Urothelium cell line (cell line): Measurements from ENCODE around the gene CABP5.

ENCODE experiments used
- DNase-seq: peaks from one replicate; pipeline ENCODE4 v3.0.0; 2011; ENCODE audit warnings: low spot score, mixed read lengths
- FAIRE-seq: peaks from 2 replicates; lab custom pipeline; 2011; peaks lifted over from hg19 to GRCh38; lab: Jason Lieb, UNC

Gene CABP5

GRCh38 chr19:48033604-48034003 is 10.3 kb downstream of the CABP5 start:
- FAIRE-seq (no peak), DNase-seq (no peak)

- DNase-seq (no peak), FAIRE-seq (no peak)
These were observed 13.8 kb downstream of the CABP5 start for GRCh38 chr19:48030073-48030472.

DNA sequence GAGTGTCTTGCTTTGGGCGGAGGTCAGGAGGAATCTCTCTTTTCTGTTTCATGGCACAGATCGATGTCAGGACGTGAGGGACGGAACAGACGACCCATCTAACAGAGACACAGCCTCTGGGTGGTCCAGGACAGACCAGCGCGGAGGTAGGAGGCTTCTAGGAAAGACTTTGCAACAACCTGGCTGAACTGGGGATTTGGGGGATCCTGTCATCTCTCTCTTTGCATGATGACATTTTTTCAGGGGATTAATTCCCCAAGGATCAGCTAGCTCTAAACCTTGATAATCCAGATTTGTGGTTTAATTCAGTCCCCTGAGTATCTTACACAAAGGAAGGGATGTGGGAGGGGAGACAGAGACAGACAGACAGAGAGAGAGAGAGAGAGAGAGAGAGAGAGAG is 14.4 kb downstream of the CABP5 start:
- DNase-seq = no peak
- no peak for FAIRE-seq

DNA sequence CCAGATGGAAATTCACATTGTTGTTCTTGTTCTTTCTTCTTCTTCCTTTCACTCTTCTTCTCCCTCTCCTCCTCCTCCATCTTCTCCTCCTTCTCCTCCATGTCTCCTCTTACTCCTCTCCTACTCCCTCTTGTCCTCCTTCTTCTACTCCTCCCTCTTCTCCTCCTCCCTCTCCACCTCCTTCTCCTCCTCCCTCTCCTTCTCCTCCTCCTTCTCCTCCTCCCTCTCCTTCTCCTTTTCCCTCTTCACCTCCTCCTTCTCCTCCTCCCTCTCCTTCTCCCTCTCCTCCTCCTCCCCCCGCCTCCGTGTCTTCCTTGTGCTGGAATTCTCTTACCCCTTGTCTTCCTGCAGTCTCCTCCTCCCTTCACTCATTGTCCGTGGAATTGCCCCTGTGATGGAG is 18.4 kb downstream of the CABP5 start:
- DNase-seq (no peak), FAIRE-seq (no peak)

DNA sequence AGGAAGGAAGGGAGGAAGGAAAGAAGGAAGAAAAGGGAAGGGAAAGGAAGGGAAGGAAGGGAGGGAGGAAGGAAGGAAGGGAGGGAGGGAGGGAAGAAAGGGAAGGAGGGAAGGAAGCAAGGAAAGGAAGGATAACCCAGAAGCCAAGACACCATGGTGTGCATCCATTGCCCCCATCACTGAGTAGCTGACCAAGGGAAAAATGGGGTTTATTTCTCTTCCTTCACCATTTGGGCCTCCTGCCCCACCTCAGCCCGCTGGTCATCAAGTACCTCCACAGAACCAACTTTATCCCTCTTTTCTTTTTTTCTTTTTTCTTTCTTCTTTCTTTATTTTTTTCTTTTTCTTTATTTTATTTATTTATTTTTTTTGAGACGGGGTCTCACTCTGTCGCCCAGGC is 20.4 kb downstream of the CABP5 start:
- no peak for DNase-seq
- FAIRE-seq = no peak

GRCh38 chr19:48023011-48023410 is 20.9 kb downstream of the CABP5 start:
- no peak for DNase-seq
- FAIRE-seq = no peak

- no peak for DNase-seq
- FAIRE-seq = no peak
These were observed 23.2 kb downstream of the CABP5 start for GRCh38 chr19:48020686-48021085.

DNA sequence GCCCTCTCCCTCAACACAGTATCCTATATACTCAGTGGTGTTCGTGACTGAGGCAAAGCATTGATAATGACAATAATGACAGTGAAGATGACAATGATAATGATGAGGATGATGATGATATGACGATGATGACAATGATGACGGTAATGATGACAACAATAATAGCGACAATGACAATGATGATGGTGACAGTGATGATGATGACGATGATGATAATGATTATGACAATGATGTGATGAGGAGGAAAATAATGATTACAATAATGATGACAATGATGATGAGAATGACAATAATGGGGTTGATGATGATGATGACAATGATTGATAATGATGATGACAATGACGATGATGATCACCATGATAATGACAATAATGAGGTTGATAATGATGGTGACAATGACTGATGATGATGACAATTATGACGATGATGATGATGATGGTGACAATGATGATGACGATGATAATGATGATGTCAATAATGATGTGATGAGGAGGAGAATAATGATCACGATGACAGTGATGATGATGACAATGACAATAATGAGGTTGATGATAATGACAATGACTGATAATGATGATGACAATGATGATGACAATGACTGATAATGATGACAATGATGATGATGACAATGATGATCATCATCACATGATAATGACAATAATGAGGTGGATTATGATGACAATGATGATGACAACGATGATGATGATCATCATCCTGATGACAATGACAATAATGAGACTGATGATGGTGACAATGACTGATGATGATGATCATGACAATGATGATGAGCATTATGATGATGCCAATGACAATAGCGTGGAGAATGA is 32.7 kb downstream of the CABP5 start:
- DNase-seq (no peak), FAIRE-seq (peak; percentile 99)

DNA sequence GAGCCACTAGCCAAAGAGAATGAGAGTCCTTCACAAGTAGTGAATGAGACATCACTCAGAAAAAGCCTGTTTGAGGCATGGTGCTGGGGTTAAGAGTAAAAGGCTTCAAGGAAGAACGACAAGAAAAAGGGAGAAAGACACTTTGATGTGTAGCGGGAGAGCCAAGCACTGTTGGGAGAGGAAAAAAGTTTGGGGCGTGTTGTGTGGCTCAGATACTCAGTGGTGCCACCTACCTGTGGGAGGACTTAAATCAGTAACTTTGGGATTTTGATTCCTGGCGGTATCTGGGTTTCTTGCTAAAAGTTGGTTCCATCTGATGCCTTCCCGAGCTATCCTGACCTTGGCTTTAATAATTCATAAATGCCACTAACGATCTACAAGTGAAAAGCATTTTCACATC is 37.1 kb downstream of the CABP5 start:
- DNase-seq (no peak), FAIRE-seq (no peak)

GRCh38 chr19:48004236-48004635 is 39.6 kb downstream of the CABP5 start:
- no peak for DNase-seq

GRCh38 chr19:48000846-48001245 is 43.0 kb downstream of the CABP5 start:
- no peak for FAIRE-seq
- DNase-seq = no peak

More at GRCh38 chr19:48004236-48004635, 39.6 kb downstream of the CABP5 start:
- FAIRE-seq = no peak

DNA sequence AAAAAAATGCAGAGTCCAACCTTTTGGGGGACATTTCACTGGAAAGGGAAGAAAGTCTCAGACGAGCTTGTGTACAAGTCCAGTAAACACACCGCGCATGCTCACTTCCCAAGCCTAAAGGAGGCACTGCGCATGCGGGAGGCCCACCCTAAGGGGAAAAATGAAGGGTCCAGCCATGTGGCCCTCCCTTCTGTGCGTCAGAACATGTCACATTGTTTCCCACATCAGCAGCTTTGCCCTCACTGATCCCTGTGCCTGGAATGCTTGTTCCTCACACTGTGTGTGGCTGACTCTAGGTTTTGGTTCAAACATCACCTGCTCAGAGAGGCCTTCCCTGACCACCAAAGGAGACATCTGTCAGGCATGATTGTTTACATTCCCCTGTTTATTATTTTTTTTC is 45.1 kb downstream of the CABP5 start:
- no peak for FAIRE-seq
- DNase-seq = no peak

- DNase-seq = no peak
- no peak for FAIRE-seq
These were observed 47.6 kb downstream of the CABP5 start for GRCh38 chr19:47996230-47996727.

DNA sequence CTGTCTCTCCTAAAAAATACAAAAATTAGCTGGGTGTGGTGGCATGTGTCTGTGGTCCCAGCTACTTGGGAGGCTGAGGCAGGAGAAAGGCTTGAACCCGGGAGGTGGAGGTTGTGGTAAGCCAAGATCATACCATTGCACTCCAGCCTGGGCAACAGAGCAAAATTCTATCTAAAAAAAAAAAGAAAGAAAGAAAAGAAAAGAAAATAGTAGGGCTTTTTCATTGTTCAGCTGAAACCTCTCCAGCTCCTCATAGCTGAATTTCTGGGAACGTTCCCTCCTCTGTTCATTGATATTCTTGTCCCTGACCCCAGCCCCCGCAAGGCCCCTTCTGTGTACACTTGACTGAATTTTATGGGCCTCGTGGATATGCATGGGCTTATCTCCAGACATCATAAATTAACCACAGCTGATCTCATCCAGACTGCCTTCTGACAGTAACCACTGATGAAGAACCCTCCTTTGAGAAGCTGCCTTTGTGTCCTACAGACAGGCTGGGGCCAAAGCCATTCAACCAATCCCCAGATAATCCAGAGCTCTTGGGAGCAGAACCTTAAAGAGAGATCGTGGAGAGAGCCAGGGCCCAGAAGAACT is 49.6 kb downstream of the CABP5 start, which contains the start of gene ELSPBP1:
ELSPBP1 (plus strand) TSS at position 424 of the 594 bp plus-strand sequence. CDS start 14,036 bp downstream, outside the sequence.
- peak; percentile 24 for DNase-seq
- no peak for FAIRE-seq

- no peak for FAIRE-seq
These were observed 51.8 kb downstream of the CABP5 start, which contains the start of gene BSPH1 for GRCh38 chr19:47992070-47992469. Gene BSPH1, minus strand, starts transcription at chr19:47992170. Its CDS starts 89 bp downstream, at chr19:47992081.

DNA sequence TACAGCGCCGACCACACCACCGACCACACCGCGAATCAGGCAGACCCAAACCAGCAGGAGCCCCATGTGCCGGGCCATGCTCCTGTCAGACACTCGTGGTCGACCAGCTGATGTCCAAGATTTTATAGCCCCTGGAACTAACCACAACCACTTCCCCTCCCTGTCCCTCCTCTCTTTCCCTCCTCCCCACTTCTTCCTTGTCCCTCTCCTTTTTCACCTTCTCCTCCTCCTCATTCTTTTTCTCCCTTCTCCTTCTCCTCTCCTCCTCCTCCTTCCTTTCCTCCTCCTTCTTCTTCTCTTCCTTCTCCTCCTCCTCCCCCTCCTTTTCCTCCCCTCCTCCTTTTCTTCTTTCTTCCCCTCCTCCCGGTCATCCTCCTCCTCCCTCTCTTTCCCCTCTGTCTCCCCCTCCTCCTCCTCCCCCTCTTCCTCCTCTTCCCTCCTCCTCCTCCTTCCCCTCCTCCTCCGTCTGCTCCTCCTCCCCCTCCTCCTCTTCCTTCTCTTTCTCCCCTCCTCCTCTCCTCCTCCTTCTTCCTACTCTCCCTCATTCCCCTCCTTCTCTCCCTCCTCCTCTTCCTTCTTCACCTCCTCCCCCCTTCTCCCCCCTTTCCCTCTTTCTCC is 52.6 kb downstream of the CABP5 start:
- DNase-seq = no peak
- no peak for FAIRE-seq

More at GRCh38 chr19:47992070-47992469, 51.8 kb downstream of the CABP5 start, which contains the start of gene BSPH1:
- DNase-seq = no peak
